ENCODE results near the gene PYGM. TPM values are rescaled to one million over a fixed set of nuclear protein-coding genes. Genes with fewer than 3 reads are reported as not detected.

Gene PYGM
- total and polyA plus RNA-seq, 2 donors (not counting 1 experiment from before 2014, with no cell fraction given): 0.50 to 1.9 TPM

- no peak overlapping the region for H2AFZ ChIP-seq (ENCODE audit: low read length)
These were observed 40.8 kb upstream of the PYGM start for GRCh38 chr11:64800303-64801157.

GRCh38 chr11:64799623-64800302 is 40.0 kb upstream of the PYGM start:
- Histone ChIP-seq H3K4me2 (ENCODE audit: extremely low read depth, insufficient read depth, low read length) (no peak overlapping the region), H3K36me3 (ENCODE audit: control insufficient read depth, insufficient read depth, low read length) (peaks cover 6% of the 10 kb centered on the region)
- TF ChIP-seq EZH2 (IDR thresholded peaks at IDR 0.05; ENCODE audit: low read length, missing control alignments) (no peak), CTCF (conservative IDR thresholded peaks at IDR 0.05 in 1 of 2, IDR thresholded peaks at IDR 0.05 in 1 of 2; ENCODE audit: low read depth in 1 of 2, low read length in 2 of 2) (no peak)

More at GRCh38 chr11:64800303-64801157, 40.8 kb upstream of the PYGM start:
- H3K36me3 ChIP-seq (ENCODE audit: control insufficient read depth, insufficient read depth, low read length): peaks cover 6% of the 10 kb centered on the region
- no peak for DNase-seq (ENCODE audit: low read depth in 2 of 2)
- no peak overlapping the region for H3K4me3 ChIP-seq (replicated peaks in 1 of 4; ENCODE audit: control extremely low read depth in 1 of 4, insufficient read depth in 1 of 4, low read depth in 3 of 4, low read length in 4 of 4)
- H3K27ac ChIP-seq (ENCODE audit: insufficient read depth, low read length): no peak overlapping the region
- H3K9me3 ChIP-seq (ENCODE audit: control insufficient read depth, insufficient read depth, low read depth, low read length): no peaks in the 10 kb centered on the region
- H3K4me1 ChIP-seq (ENCODE audit: control insufficient read depth, extremely low read depth, insufficient read depth, low read length): peaks cover 6% of the 10 kb centered on the region
- no peak overlapping the region for H3K4me2 ChIP-seq (ENCODE audit: extremely low read depth, insufficient read depth, low read length)
- no peaks in the 10 kb centered on the region for H3K79me2 ChIP-seq (ENCODE audit: control insufficient read depth, insufficient read depth, low read length)
- no peaks in the 10 kb centered on the region for H3K27me3 ChIP-seq (ENCODE audit: control insufficient read depth, insufficient read depth, low read length)
- TF ChIP-seq EZH2 (IDR thresholded peaks at IDR 0.05; ENCODE audit: low read length, missing control alignments): no peak
- TF ChIP-seq CTCF (conservative IDR thresholded peaks at IDR 0.05 in 1 of 2, IDR thresholded peaks at IDR 0.05 in 1 of 2; ENCODE audit: low read depth in 1 of 2, low read length in 2 of 2): no peak
- no peaks in the 10 kb centered on the region for H4K20me1 ChIP-seq (ENCODE audit: control insufficient read depth, extremely low read depth, insufficient read depth, low read length)
- no peak overlapping the region for H3K9ac ChIP-seq (ENCODE audit: insufficient read depth, low read length)

GRCh38 chr11:64799256-64799622 is 39.5 kb upstream of the PYGM start:
- Histone ChIP-seq H3K27me3 (ENCODE audit: control insufficient read depth, insufficient read depth, low read length) (no peaks in the 10 kb centered on the region), H3K27ac (ENCODE audit: insufficient read depth, low read length) (no peak overlapping the region), H3K9me3 (ENCODE audit: control insufficient read depth, insufficient read depth, low read depth, low read length) (no peaks in the 10 kb centered on the region), H3K4me1 (ENCODE audit: control insufficient read depth, extremely low read depth, insufficient read depth, low read length) (peaks cover 5% of the 10 kb centered on the region), H4K20me1 (ENCODE audit: control insufficient read depth, extremely low read depth, insufficient read depth, low read length) (no peaks in the 10 kb centered on the region), H3K4me3 (replicated peaks in 1 of 4; ENCODE audit: control extremely low read depth in 1 of 4, insufficient read depth in 1 of 4, low read depth in 3 of 4, low read length in 4 of 4) (no peak overlapping the region), H2AFZ (ENCODE audit: low read length) (no peak overlapping the region), H3K4me2 (ENCODE audit: extremely low read depth, insufficient read depth, low read length) (no peak overlapping the region), H3K79me2 (ENCODE audit: control insufficient read depth, insufficient read depth, low read length) (no peaks in the 10 kb centered on the region), H3K36me3 (ENCODE audit: control insufficient read depth, insufficient read depth, low read length) (peaks cover 4% of the 10 kb centered on the region), H3K9ac (ENCODE audit: insufficient read depth, low read length) (no peak overlapping the region)
- TF ChIP-seq EZH2 (IDR thresholded peaks at IDR 0.05; ENCODE audit: low read length, missing control alignments): no peak
- TF ChIP-seq CTCF (conservative IDR thresholded peaks at IDR 0.05 in 1 of 2, IDR thresholded peaks at IDR 0.05 in 1 of 2; ENCODE audit: low read depth in 1 of 2, low read length in 2 of 2): no peak
- DNase-seq (ENCODE audit: low read depth in 2 of 2): no peak

More at GRCh38 chr11:64799623-64800302, 40.0 kb upstream of the PYGM start:
- DNase-seq (ENCODE audit: low read depth in 2 of 2): no peak
- Histone ChIP-seq H3K9me3 (ENCODE audit: control insufficient read depth, insufficient read depth, low read depth, low read length) (no peaks in the 10 kb centered on the region), H3K79me2 (ENCODE audit: control insufficient read depth, insufficient read depth, low read length) (no peaks in the 10 kb centered on the region), H3K4me1 (ENCODE audit: control insufficient read depth, extremely low read depth, insufficient read depth, low read length) (peaks cover 6% of the 10 kb centered on the region), H3K9ac (ENCODE audit: insufficient read depth, low read length) (no peak overlapping the region), H2AFZ (ENCODE audit: low read length) (no peak overlapping the region), H3K4me3 (replicated peaks in 1 of 4; ENCODE audit: control extremely low read depth in 1 of 4, insufficient read depth in 1 of 4, low read depth in 3 of 4, low read length in 4 of 4) (no peak overlapping the region), H3K27me3 (ENCODE audit: control insufficient read depth, insufficient read depth, low read length) (no peaks in the 10 kb centered on the region), H4K20me1 (ENCODE audit: control insufficient read depth, extremely low read depth, insufficient read depth, low read length) (no peaks in the 10 kb centered on the region), H3K27ac (ENCODE audit: insufficient read depth, low read length) (no peak overlapping the region)

All from fibroblast of lung (primary cell).